Lower leg skin (tissue), 4 donors: ENCODE measurements around the gene SEH1L. TPM values are rescaled to one million over a fixed set of nuclear protein-coding genes. Genes with fewer than 3 reads are reported as not detected.

Source experiments
- DNase-seq, 2 donors: peaks; one replicate each; pipeline ENCODE4 v3.0.0-alpha.2; 2019; ENCODE audit warnings: low spot score in 2 of 2
- H3K4me3 ChIP-seq: fragments of 200-600 bp; sonication (generic); 2 replicates; pipeline ENCODE4 v1.5.1; 2017; ENCODE audit warnings: mild to moderate bottlenecking, low read depth; ENCODE audit not compliant: poor library complexity, severe bottlenecking
- CTCF ChIP-seq, 3 donors: fragments of 450-650 bp; IDR thresholded peaks; one replicate each; pipeline ENCODE4 v1.5.1; 2016; ENCODE audit warnings: antibody characterized with exemption in 3 of 3, mild to moderate bottlenecking in 3 of 3, moderate library complexity in 2 of 3
- POLR2A ChIP-seq, 2 donors: fragments of 450-650 bp; IDR thresholded peaks; one replicate each; pipeline ENCODE4 v1.6.1; 2016 to 2017; ENCODE audit warnings: antibody characterized with exemption in 2 of 2, mild to moderate bottlenecking in 1 of 2, moderate library complexity in 1 of 2
- WGBS, 2 donors: methylation state at CpG; one replicate each; pipeline ENCODE4 v1.1.5; 2018; 5-methylcytosine and 5-hydroxymethylcytosine counted together
- intact Hi-C: fragments of 100-400 bp; cut with DNase I; formaldehyde crosslinking; loops from one replicate; pipeline ENCODE4 v1.15.0; 2023; ENCODE audit warnings: low total_unique reads
- total RNA-seq, 4 donors: library from RNA; depleted of rRNA; stranded (reverse); fragments of >200 nt; gene quantifications; one replicate each; pipeline ENCODE4 v1.1.0, GENCODE V29; 2016

SEH1L gene
- total RNA-seq, 4 donors from 2014 or later = 24.1 to 32.2 (median 26.1) TPM

GRCh38 chr18:13036622-13037320, 89.0 kb downstream of the SEH1L start:
- 80 to 84% methylated on average over 7 of the region's 7 CpGs for WGBS, 2 donors
- no peak for DNase-seq
- TF ChIP-seq POLR2A (IDR thresholded peaks at IDR 0.05) (no peak), CTCF (IDR thresholded peaks at IDR 0.05) (no peak)
- H3K4me3 ChIP-seq = no peak overlapping the region
- intact Hi-C loops = no loop called here

Other genes starting within 250 kb of the SEH1L start
- 10 to 100 TPM; 16.1 to 18.9 (median 18.0) TPM for gene CEP76, start 245.3 kb upstream of the SEH1L start, total RNA-seq
- gene PSMG2, start 245.0 kb upstream of the SEH1L start, total RNA-seq = 10 to 100 TPM; 60.9 to 80.3 (median 72.1) TPM
- 10 to 100 TPM; 26.0 to 53.2 (median 40.4) TPM for gene PTPN2, start 63.8 kb upstream of the SEH1L start, total RNA-seq
- gene CEP192, start 43.4 kb downstream of the SEH1L start, total RNA-seq = 10 to 100 TPM; 12.6 to 17.5 (median 14.8) TPM